NCI-H2196 (cell line): ENCODE results near the gene TUT4.

Source experiments
- DNase-seq: peaks from one replicate; lab custom pipeline; 2025; ENCODE audit not compliant: unreplicated experiment; lab: John Stamatoyannopoulos, UW

Gene TUT4

GRCh38 chr1:52572387-52572786 lies 19.5 kb upstream of the TUT4 start:
- no peak for DNase-seq

GRCh38 chr1:52571783-52572182 lies 18.9 kb upstream of the TUT4 start:
- no peak for DNase-seq

- DNase-seq: no peak
Measured at GRCh38 chr1:52569449-52570210, 16.7 kb upstream of the TUT4 start.

- no peak for DNase-seq
Measured at GRCh38 chr1:52567943-52568342, 15.1 kb upstream of the TUT4 start.

GRCh38 chr1:52562766-52563165 lies 9.9 kb upstream of the TUT4 start:
- no peak for DNase-seq

- no peak for DNase-seq
Measured at GRCh38 chr1:52559875-52560274, 7.0 kb upstream of the TUT4 start.

GRCh38 chr1:52558941-52559340 lies 6.0 kb upstream of the TUT4 start:
- peak; percentile 27 for DNase-seq

GRCh38 chr1:52556641-52557360 lies 3.9 kb upstream of the TUT4 start:
- no peak for DNase-seq

GRCh38 chr1:52554756-52555155 lies 1.9 kb upstream of the TUT4 start:
- peak; percentile 20 for DNase-seq

GRCh38 chr1:52554267-52554640 lies 1.4 kb upstream of the TUT4 start:
- DNase-seq: no peak

GRCh38 chr1:52553362-52554266 lies 722 bp upstream of the TUT4 start:
- DNase-seq: peak; percentile 71

- DNase-seq: no peak
Measured at GRCh38 chr1:52552236-52552504, 722 bp downstream of the TUT4 start.

GRCh38 chr1:52551507-52552235 lies 1.2 kb downstream of the TUT4 start:
- no peak for DNase-seq

- DNase-seq: no peak
Measured at GRCh38 chr1:52550447-52550846, 2.4 kb downstream of the TUT4 start.

- no peak for DNase-seq
Measured at GRCh38 chr1:52549267-52549666, 3.6 kb downstream of the TUT4 start.

GRCh38 chr1:52546852-52547251 lies 6.0 kb downstream of the TUT4 start:
- no peak for DNase-seq

- DNase-seq: no peak
Measured at GRCh38 chr1:52544665-52545525, 8.0 kb downstream of the TUT4 start.

GRCh38 chr1:52542085-52542688 lies 10.7 kb downstream of the TUT4 start:
- no peak for DNase-seq

GRCh38 chr1:52534928-52535764 lies 17.7 kb downstream of the TUT4 start:
- DNase-seq: no peak
